PC-3 (cell line): ENCODE data around the gene RINL.

Source experiments
- EZH2 ChIP-seq: fragments of 300-600 bp; sonication (generic); IDR thresholded peaks from one replicate; pipeline ENCODE4 v1.6.1; 2017; ENCODE audit warnings: antibody characterized with exemption, mild to moderate bottlenecking, low read length; ENCODE audit not compliant: unreplicated experiment
- EZH2phosphoT487 ChIP-seq: fragments of 300-600 bp; sonication (generic); IDR thresholded peaks from 2 replicates; pipeline ENCODE4 v1.6.1; 2018; ENCODE audit warnings: mild to moderate bottlenecking, antibody characterized with exemption, low read length, borderline replicate concordance
- TF ChIP-seq, protein P1 (sequence below): fragments of 300-600 bp; sonication (generic); conservative IDR thresholded peaks from 2 replicates; pipeline ENCODE4 v1.5.1; 2017; ENCODE audit warnings: antibody characterized with exemption, low read depth, mild to moderate bottlenecking, low read length

GRCh38 chr19:38838208-38838985, 39.7 kb downstream of the RINL start:
- TF ChIP-seq, protein P1, sequence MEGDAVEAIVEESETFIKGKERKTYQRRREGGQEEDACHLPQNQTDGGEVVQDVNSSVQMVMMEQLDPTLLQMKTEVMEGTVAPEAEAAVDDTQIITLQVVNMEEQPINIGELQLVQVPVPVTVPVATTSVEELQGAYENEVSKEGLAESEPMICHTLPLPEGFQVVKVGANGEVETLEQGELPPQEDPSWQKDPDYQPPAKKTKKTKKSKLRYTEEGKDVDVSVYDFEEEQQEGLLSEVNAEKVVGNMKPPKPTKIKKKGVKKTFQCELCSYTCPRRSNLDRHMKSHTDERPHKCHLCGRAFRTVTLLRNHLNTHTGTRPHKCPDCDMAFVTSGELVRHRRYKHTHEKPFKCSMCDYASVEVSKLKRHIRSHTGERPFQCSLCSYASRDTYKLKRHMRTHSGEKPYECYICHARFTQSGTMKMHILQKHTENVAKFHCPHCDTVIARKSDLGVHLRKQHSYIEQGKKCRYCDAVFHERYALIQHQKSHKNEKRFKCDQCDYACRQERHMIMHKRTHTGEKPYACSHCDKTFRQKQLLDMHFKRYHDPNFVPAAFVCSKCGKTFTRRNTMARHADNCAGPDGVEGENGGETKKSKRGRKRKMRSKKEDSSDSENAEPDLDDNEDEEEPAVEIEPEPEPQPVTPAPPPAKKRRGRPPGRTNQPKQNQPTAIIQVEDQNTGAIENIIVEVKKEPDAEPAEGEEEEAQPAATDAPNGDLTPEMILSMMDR, result peak; percentile 60
- TF ChIP-seq EZH2 (no peak), EZH2phosphoT487 (no peak)
